ENCODE results near the gene ZDHHC14.

Gene ZDHHC14

DNA sequence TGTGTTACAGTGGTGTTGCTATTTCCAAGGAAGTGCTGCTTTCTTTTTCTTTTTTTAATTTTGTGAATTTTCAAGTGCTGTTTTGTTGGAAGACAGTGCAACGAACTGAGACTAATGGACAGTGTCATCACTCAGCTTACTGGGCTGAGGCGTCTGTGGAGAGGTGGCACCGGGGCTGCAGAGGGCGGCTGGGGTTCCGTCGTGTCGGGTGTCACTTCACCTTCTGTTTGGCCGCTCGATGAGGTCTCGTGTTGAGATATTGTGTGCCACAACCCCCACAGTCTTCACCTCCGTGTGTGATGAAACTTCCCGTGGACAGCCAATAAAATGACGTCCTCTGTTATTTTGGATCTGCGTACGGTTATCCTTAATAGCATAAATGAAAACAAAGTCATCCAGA, 292.6 kb downstream of the ZDHHC14 start:
- TF ChIP-seq, protein P1, sequence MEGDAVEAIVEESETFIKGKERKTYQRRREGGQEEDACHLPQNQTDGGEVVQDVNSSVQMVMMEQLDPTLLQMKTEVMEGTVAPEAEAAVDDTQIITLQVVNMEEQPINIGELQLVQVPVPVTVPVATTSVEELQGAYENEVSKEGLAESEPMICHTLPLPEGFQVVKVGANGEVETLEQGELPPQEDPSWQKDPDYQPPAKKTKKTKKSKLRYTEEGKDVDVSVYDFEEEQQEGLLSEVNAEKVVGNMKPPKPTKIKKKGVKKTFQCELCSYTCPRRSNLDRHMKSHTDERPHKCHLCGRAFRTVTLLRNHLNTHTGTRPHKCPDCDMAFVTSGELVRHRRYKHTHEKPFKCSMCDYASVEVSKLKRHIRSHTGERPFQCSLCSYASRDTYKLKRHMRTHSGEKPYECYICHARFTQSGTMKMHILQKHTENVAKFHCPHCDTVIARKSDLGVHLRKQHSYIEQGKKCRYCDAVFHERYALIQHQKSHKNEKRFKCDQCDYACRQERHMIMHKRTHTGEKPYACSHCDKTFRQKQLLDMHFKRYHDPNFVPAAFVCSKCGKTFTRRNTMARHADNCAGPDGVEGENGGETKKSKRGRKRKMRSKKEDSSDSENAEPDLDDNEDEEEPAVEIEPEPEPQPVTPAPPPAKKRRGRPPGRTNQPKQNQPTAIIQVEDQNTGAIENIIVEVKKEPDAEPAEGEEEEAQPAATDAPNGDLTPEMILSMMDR (IDR thresholded peaks at IDR 0.05), result no peak

GRCh38 chr6:157674061-157674460, 293.1 kb downstream of the ZDHHC14 start:
- TF ChIP-seq, protein P1 (IDR thresholded peaks at IDR 0.05), result no peak

DNA sequence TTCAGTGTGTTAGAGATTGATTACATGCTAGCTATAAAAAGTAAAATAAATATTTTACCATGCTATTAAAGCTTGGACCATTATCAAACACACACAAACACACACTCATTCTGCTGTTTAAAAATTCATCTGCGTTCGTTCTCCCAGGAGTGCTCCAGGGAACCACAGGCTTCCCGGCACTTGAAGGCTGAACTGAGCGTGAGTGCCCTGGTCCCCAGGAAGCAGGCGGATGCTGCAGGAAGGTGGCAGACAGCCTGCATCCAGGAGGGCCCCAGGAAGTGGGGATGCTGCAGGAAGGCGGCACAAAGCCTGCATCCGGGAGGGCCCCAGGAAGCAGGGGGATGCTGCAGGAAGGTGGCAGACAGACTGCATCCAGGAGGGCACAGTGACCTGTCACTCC, 294.8 kb downstream of the ZDHHC14 start:
- TF ChIP-seq, protein P1 (IDR thresholded peaks at IDR 0.05), result no peak

DNA sequence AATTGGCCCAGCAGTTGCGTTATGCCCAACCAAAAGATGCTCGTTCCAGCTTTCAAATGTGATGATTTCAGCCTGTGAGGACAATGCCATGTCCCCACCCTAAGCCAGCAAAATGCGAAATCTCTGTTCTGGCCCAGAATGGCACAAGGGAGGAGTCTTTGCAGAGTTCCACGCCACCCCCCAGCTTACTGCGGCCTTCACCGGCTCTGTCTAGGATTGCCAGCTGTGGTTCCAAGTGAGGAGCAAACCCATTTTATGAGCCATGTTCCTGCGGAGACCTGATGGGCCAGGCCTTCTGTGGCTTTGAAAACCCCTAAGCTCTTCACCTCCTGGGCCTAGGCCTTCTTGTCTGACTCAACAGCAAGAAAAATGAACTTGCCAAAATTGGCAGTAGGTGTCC, 295.3 kb downstream of the ZDHHC14 start:
- TF ChIP-seq, protein P1 (IDR thresholded peaks at IDR 0.05), result no peak

DNA sequence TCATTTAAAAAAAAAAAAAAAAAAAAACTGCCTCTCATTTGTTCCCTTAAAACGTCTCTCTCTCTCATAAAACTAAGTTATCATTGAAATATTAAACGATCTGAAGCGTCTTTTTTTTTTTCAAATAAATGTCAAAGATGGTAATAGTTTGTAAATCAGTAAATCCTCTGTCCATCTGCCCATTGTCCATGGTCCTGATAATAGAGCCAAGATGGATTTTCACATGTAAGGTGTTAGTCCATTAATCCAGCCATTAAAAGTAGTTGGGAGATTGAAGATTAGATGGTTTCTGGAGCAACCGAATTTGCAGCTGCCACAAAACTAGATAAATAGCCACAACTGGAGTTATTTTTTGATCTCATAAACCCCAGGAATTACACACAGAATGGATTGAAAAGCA, 296.2 kb downstream of the ZDHHC14 start:
- TF ChIP-seq, protein P1 (IDR thresholded peaks at IDR 0.05), result no peak

DNA sequence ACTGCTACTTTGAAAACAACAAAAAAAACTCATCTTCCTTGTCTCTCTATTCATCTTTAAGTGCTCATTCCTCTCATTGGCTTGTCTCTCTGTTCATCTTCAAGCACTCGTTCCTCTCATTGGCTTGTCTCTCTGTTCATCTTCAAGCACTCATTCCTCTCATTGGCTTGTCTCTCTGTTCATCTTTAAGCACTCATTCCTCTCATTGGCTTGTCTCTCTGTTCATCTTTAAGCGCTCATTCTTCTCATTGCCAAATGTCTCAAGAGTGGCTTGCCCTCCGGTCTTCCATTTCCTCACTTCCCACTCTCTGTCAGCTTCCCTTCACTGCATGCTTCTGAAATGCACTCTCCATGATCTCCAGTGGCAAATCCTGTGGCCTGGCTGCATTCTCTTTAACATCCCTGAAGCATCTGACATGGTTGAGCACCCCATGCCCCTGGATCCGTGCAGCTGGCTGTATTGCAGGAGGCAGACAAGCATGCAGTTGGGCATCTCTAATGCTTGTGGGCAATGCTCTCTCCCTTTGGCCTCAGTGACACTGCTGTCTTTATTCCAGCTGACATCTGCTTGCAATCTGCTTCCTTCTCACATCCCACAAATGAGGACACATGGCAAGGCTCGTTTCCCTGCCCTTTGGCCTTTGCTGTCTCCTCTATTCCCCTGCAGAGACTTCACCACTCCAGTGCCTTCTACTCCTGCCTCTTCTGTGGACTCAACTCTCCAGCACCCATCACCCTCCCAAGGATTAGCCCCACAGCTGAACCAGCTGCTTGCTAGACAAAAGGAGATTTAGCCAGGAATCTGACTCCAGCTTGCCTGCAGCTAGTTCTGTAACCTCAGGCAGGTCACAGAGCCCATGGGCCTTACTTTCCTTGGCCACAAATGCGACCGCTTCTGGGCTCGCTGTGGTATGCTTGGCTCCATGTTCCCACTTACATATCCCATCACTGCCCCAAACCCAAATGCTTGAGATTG, 298.9 kb downstream of the ZDHHC14 start:
- TF ChIP-seq, protein P1 (IDR thresholded peaks at IDR 0.05), result no peak

DNA sequence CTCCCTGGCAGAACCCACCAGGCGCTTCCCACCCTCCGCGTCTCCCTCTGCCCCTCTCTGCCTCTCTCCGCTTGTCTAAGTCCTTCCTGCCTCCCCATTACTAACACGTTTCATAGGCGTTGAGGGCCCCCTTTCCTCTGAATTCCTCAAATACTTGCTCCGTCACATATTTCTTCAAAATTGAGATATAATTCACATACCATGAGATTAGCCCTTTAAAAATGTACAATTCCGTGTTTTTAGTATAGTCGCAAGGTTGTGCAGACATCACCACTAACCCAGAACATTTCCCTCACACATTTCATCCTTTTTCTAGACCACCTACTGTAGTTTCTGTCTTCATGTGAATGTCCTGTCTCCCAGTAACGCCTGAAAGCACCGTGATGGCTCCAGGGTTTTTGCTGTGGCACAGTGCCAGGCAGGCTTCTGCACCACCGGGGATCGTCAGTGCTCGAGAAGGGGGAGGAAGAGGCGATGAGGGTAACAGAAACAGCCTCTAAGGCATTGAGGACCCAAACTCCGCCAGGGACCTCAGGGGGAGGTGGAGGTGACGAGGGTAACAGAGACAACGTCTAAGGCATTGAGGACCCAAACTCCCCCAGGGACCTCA, 300.2 kb downstream of the ZDHHC14 start:
- TF ChIP-seq, protein P1 (IDR thresholded peaks at IDR 0.05), result no peak

All from LNCAP (cell line).